GM10248 (cell line): Measurements from ENCODE around the gene TRIOBP.

ENCODE experiments used
- CTCF ChIA-PET: fragments of 300-600 bp; sonication (Branson Sonifier 250); formaldehyde crosslinking; extraction: SDS; loops from one replicate; lab custom pipeline; 2021; ENCODE audit warnings: antibody characterized with exemption; lab: Yijun Ruan, JAX
- POLR2A ChIA-PET: fragments of 350-650 bp; sonication (Branson Sonifier 250); formaldehyde crosslinking; extraction: SDS; loops from one replicate; lab custom pipeline; 2020; ENCODE audit warnings: antibody characterized with exemption; lab: Yijun Ruan, JAX
- DNase-seq: peaks from one replicate; pipeline ENCODE4 v3.0.0; 2012; ENCODE audit errors: extremely low spot score
- TF ChIP-seq, protein P1 (sequence below): IDR thresholded peaks from 2 replicates; pipeline ENCODE4 v1.5.1; 2012; ENCODE audit warnings: mild to moderate bottlenecking, low read depth; ENCODE audit errors: extremely low read depth, missing control alignments, control extremely low read depth

The TRIOBP gene

DNA sequence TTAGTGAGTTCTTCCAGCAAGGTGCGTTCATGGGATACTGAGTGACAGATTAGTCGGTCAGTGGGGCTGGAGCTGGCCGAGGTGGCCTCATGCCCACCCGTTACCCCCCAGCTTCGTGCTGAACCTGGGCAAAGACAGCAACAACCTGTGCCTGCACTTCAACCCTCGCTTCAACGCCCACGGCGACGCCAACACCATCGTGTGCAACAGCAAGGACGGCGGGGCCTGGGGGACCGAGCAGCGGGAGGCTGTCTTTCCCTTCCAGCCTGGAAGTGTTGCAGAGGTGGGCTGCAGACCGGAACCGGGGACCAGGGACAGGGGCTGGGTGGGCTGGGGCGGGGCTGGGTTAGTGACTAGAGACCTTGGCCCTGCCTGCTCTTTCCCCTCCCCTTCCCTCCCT, 18.5 kb upstream of the TRIOBP start:
- DNase-seq, result no peak
- CTCF ChIA-PET, result interaction anchor here (1.1 to 21.1 kb wide), 4 partner anchors 13 to 53 kb away, joined by 3 to 315 read pairs (median 156); partner anchors contain the start of genes LGALS1, PDXP and SH3BP1
- POLR2A ChIA-PET, result interaction anchor here (0.7 to 4.4 kb wide), 2 partner anchors 19 to 46 kb away, joined by 6 to 39 read pairs; partner anchors contain the start of gene PDXP
- TF ChIP-seq, protein P1, sequence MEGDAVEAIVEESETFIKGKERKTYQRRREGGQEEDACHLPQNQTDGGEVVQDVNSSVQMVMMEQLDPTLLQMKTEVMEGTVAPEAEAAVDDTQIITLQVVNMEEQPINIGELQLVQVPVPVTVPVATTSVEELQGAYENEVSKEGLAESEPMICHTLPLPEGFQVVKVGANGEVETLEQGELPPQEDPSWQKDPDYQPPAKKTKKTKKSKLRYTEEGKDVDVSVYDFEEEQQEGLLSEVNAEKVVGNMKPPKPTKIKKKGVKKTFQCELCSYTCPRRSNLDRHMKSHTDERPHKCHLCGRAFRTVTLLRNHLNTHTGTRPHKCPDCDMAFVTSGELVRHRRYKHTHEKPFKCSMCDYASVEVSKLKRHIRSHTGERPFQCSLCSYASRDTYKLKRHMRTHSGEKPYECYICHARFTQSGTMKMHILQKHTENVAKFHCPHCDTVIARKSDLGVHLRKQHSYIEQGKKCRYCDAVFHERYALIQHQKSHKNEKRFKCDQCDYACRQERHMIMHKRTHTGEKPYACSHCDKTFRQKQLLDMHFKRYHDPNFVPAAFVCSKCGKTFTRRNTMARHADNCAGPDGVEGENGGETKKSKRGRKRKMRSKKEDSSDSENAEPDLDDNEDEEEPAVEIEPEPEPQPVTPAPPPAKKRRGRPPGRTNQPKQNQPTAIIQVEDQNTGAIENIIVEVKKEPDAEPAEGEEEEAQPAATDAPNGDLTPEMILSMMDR, result no peak

DNA sequence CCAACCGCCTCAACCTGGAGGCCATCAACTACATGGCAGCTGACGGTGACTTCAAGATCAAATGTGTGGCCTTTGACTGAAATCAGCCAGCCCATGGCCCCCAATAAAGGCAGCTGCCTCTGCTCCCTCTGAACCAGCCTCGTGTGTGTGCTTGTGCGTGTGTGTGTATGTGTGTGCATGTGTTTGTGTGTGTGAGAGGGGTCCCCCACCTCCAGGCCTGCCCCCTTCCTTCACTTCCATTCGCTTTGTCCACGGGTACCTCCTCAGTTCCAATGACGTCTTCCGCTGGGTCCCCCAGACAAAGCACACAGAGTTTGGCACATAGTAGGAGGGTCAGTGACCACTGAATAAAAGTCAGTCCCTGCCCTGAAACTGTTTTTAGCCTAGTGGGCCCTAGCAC, 17.2 kb upstream of the TRIOBP start:
- DNase-seq, result no peak
- ChIA-PET CTCF (interaction anchor here (1.0 to 21.1 kb wide), 12 partner anchors 10 to 140 kb away, joined by 3 to 315 read pairs (median 20); partner anchors contain the start of genes GGA1, LGALS1, PDXP and SH3BP1), POLR2A (no interaction called here)
- TF ChIP-seq, protein P1, result no peak

DNA sequence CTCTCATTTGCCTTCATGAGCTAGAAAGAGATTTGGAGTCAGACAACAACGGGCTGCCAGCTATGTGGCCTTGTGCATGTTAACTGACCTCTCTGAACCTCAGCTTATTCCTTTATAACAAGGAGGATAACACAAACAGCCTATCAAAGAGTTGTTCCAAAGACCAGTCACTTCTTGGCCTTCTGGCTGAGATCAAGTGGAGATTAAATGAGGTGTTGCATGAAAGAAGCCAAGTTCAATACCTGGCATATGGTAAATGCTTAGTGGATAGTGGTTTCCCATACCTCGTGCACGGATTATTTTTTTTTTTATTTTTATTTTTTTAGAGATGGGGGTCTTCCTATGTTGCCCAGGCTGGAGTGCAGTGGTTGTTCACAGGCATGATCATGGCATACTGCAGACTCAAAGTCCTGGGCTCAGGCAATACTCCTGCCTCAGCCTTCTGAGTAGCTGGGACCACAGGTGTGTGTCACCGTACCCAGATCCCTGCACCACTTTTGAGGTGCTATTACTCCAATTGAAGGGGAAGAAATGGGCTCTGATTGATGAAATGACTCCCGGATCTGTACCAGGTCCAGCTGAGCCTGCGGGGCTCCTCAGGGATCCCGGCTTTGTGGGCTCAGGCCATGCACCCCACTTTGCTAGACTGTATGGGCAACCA, 16.5 kb upstream of the TRIOBP start:
- ChIA-PET CTCF (interaction anchor here (1.0 to 21.1 kb wide), 16 partner anchors 9 to 250 kb away, joined by 3 to 315 read pairs (median 12); partner anchors contain the start of genes GGA1, LGALS1, PDXP and SH3BP1), POLR2A (interaction anchor here (0.6 to 1.4 kb wide), 3 partner anchors 22 to 41 kb away, joined by 3 to 6 read pairs (median 5); no protein-coding TSS in a partner anchor)
- no peak for DNase-seq
- TF ChIP-seq, protein P1, result no peak

DNA sequence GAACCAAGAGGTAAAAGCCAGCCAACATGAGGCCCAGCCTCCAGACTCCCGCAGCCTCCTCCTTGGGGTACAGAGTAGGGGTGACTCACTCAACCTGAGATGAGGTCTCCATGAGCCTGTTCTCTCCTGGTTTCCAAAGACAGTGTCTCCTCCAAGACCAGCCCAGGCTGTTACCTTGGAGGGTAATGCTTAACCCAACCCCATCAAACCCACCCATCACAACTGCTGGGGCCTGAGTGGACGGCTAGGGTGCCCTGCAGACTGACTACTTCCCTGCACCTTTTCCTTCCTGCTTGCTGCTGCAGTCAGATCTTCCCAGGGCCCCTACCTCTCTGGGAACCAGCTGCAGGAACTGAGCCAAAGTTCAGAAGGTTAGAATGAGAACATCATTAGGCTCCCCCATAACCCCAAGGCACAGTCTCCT, 15.8 kb upstream of the TRIOBP start:
- DNase-seq, result no peak
- TF ChIP-seq, protein P1, result no peak
- CTCF ChIA-PET, result interaction anchor here (0.6 to 21.1 kb wide), 22 partner anchors 14 to 250 kb away, joined by 3 to 315 read pairs (median 6); partner anchors contain the start of genes GGA1, LGALS1, PDXP and SH3BP1
- POLR2A ChIA-PET, result interaction anchor here (0.6 to 1.4 kb wide), 4 partner anchors 23 to 73 kb away, joined by 3 to 6 read pairs (median 4); no protein-coding TSS in a partner anchor

DNA sequence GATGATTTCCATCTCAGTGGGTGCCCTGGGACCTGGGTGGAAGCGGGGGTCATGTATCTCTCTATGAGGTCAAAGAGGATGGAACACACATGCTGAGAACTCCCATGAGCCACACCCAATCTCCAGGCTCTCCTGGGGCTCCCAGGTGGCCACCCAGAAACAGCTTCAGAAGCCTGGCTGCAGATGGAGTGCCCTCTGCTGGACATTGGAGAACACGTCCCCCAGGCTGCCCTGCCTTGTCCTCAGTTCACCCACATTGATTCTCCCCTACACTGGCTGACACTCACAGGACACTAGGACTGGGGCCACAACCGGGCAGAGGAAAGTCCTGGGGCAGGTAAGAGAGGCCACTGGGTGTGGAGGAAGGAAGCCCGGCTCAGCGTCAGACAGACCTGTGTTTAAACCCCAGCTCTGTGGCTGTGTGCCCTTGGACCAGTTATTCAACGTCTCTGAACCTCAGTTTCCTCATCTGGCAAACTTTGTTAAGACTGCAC, 15.2 kb upstream of the TRIOBP start:
- ChIA-PET POLR2A (interaction anchor here (0.8 to 1.4 kb wide), 2 partner anchors 38 to 74 kb away, joined by 3 to 6 read pairs; no protein-coding TSS in a partner anchor), CTCF (interaction anchor here (0.6 to 21.1 kb wide), 24 partner anchors 13 to 249 kb away, joined by 3 to 315 read pairs (median 4); partner anchors contain the start of genes GGA1, LGALS1, PDXP and SH3BP1)
- TF ChIP-seq, protein P1, result peak; percentile 83
- DNase-seq, result peak; percentile 83
